Esophagus muscularis mucosa (tissue), 4 donors: ENCODE data around the gene SLIT1. TPM values are rescaled to one million over a fixed set of nuclear protein-coding genes. Genes with fewer than 3 reads are reported as not detected.

Experiments
- DNase-seq: peaks from one replicate; pipeline ENCODE4 v3.0.0-alpha.2; 2017; ENCODE audit errors: extremely low spot score
- H3K27ac ChIP-seq, 4 donors: fragments of 200-600 bp; sonication (generic); replicated peaks in 1 of 4; 1 replicate in 3 of 4; 2 replicates in 1 of 4; pipeline ENCODE4 v1.5.1; 2016 to 2019; ENCODE audit warnings: mild to moderate bottlenecking in 1 of 4
- H3K27me3 ChIP-seq, 4 donors: fragments of 200-600 bp; sonication (generic); one replicate each; pipeline versions ENCODE4 v1.5.1 to v1.6.0; 2016 to 2019
- H3K36me3 ChIP-seq, 4 donors: fragments of 200-600 bp; sonication (generic); one replicate each; pipeline ENCODE4 v1.5.1; 2016 to 2019
- H3K4me1 ChIP-seq, 4 donors: fragments of 200-600 bp; sonication (generic); one replicate each; pipeline ENCODE4 v1.5.1; 2016 to 2019
- H3K4me3 ChIP-seq, 4 donors: fragments of 200-600 bp; sonication (generic); 1 replicate in 2 of 4; 2 replicates in 2 of 4; pipeline ENCODE4 v1.5.1; 2016 to 2019; ENCODE audit warnings: mild to moderate bottlenecking in 4 of 4, moderate library complexity in 1 of 4
- H3K9me3 ChIP-seq, 4 donors: fragments of 200-600 bp; sonication (generic); 1 replicate in 3 of 4; 2 replicates in 1 of 4; pipeline ENCODE4 v1.5.1; 2016 to 2019
- EP300 ChIP-seq: sonication (generic); formaldehyde crosslinking; IDR thresholded peaks from one replicate; pipeline ENCODE4 v1.6.1; 2017; ENCODE audit warnings: antibody characterized with exemption
- POLR2A ChIP-seq: fragments of 450-650 bp; IDR thresholded peaks from one replicate; pipeline ENCODE4 v1.6.1; 2017; ENCODE audit warnings: antibody characterized with exemption, moderate library complexity, mild to moderate bottlenecking, low read depth
- POLR2AphosphoS5 ChIP-seq, 2 donors: sonication (generic); formaldehyde crosslinking; IDR thresholded peaks; one replicate each; pipeline ENCODE4 v1.6.1; 2017; ENCODE audit warnings: antibody characterized with exemption in 2 of 2
- WGBS: methylation state at CpG from one replicate; pipeline ENCODE4 v1.1.5; 2018; 5-methylcytosine and 5-hydroxymethylcytosine counted together
- intact Hi-C: fragments of 100-400 bp; cut with DNase I; formaldehyde crosslinking; loops from one replicate; pipeline ENCODE4 v1.15.1; 2023
- total RNA-seq, 4 donors: library from RNA; depleted of rRNA; stranded (reverse); fragments of >200 nt; gene quantifications; one replicate each; pipeline versions ENCODE4 v1.1.0 to v1.2.1, GENCODE V29; 2016
- TF ChIP-seq, protein P1 (sequence below), 3 experiments: fragments of 200-600 bp in 2 of 3; fragments of 450-650 bp in 1 of 3; sonication (generic) in 2 of 3; IDR thresholded peaks; one replicate each; pipeline ENCODE4 v1.5.1; 2017 to 2019; ENCODE audit warnings: antibody characterized with exemption in 3 of 3, mild to moderate bottlenecking in 2 of 3, moderate library complexity in 1 of 3

SLIT1 gene
- total RNA-seq, 4 donors from 2014 or later = 0.13 to 0.42 (median 0.31) TPM

DNA sequence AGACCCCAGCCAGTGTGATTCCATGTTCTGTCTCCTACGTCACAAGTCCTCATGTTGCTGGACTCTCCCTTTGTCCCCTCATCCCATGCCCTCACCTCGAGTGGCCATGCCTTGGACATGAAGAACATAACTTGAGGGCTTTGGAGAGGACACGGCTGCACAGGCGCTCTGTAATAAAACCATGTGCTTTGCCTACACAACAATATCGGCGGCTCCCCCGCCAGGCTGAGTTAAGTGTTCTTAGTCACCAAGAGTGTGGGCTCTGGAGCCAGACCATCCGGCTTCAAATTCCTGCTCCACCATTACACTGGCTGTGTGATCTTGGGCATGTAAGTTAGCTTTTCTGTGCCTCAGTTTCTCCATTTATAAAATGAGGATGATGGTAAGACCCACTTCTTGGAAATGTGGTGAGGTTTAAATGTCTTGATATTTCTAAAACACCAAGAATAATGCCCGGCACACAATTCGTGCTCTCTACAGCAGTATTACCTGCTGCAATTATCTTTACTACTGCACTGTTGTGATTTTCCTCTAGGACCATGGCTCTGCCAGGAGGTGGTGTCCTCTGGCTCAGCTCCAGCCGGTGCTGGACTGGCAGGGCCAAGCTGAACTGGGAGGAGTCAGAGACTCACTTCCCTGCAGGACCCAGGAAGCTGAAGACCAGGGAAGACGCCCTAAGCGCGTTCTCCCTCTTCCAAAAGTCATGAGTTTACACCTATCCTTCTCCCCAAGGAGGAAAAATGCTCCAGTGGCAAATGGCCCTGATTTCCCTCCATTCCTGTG is 15.7 kb downstream of the SLIT1 start:
- 84% methylated on average over 14 of the region's 14 CpGs for WGBS
- TF ChIP-seq POLR2A (no peak), EP300 (no peak), POLR2AphosphoS5 (IDR thresholded peaks at IDR 0.05) (no peak)
- TF ChIP-seq, protein P1, sequence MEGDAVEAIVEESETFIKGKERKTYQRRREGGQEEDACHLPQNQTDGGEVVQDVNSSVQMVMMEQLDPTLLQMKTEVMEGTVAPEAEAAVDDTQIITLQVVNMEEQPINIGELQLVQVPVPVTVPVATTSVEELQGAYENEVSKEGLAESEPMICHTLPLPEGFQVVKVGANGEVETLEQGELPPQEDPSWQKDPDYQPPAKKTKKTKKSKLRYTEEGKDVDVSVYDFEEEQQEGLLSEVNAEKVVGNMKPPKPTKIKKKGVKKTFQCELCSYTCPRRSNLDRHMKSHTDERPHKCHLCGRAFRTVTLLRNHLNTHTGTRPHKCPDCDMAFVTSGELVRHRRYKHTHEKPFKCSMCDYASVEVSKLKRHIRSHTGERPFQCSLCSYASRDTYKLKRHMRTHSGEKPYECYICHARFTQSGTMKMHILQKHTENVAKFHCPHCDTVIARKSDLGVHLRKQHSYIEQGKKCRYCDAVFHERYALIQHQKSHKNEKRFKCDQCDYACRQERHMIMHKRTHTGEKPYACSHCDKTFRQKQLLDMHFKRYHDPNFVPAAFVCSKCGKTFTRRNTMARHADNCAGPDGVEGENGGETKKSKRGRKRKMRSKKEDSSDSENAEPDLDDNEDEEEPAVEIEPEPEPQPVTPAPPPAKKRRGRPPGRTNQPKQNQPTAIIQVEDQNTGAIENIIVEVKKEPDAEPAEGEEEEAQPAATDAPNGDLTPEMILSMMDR (IDR thresholded peaks at IDR 0.05) = no peak
- Histone ChIP-seq H3K36me3 (no peaks in the 10 kb centered on the region), H3K4me1 (peaks cover 0 to 2% (median 0%) of the 10 kb centered on the region in 4 donors), H3K9me3 (no peaks in the 10 kb centered on the region), H3K27ac (no peak overlapping the region), H3K4me3 (no peak overlapping the region), H3K27me3 (peaks cover 0 to 10% (median 0%) of the 10 kb centered on the region in 4 donors)
- DNase-seq = no peak
- intact Hi-C loops = no loop called here

DNA sequence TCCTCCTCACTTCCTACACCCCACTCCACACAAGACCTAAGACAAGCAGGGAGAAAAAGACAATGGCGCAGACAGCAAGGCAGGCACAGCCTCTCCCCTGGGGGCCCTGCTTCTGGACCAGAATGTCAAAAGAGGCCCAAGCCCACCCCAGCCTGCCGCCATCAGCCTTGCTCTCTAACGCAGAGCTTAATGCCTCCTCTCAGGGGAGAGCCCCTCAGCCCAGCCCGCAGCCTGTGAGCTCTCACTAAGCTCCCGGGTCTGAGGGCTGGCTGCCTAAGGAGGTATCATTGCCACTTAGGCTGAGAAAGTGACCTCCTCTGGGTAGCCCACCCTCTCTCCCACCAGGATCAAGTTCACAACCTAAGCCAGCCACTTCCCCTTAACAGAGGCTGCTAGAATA is 16.7 kb downstream of the SLIT1 start:
- WGBS = 85% methylated on average over 4 of the region's 5 CpGs

DNA sequence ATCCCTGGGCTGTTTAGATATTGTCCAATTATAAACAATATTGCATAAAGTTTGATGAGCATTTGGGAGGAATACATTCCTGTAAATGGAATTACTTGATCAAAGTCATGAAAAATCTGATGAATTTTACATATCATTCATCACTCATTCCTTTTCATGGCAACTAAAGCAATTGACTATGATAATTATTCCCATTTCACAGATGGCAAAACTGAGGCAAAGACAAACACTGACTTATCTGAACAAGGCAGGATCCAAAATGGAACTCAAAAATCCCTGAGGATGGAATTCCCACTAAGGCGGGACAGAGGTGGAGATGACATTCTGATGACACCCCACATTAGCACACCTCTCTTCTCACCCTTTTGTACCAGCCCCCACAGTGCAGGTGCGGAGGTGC is 17.1 kb downstream of the SLIT1 start:
- Histone ChIP-seq H3K36me3 (no peaks in the 10 kb centered on the region), H3K27ac (no peak overlapping the region), H3K9me3 (no peaks in the 10 kb centered on the region), H3K27me3 (peaks cover 0 to 15% (median 0%) of the 10 kb centered on the region in 4 donors), H3K4me3 (no peak overlapping the region), H3K4me1 (peaks cover 0 to 2% (median 0%) of the 10 kb centered on the region in 4 donors)
- WGBS = 79% methylated on average over 2 of the region's 2 CpGs
- TF ChIP-seq POLR2AphosphoS5 (IDR thresholded peaks at IDR 0.05) (no peak), POLR2A (no peak), EP300 (no peak)
- TF ChIP-seq, protein P1 (IDR thresholded peaks at IDR 0.05) = no peak
- intact Hi-C loops = no loop called here
- no peak for DNase-seq

More for the DNA sequence above, 16.7 kb downstream of the SLIT1 start:
- Histone ChIP-seq H3K4me3 (no peak overlapping the region), H3K27me3 (peaks cover 0 to 11% (median 0%) of the 10 kb centered on the region in 4 donors), H3K9me3 (no peaks in the 10 kb centered on the region), H3K4me1 (peaks cover 0 to 2% (median 0%) of the 10 kb centered on the region in 4 donors), H3K27ac (no peak overlapping the region), H3K36me3 (no peaks in the 10 kb centered on the region)
- intact Hi-C loops = no loop called here
- TF ChIP-seq, protein P1 (IDR thresholded peaks at IDR 0.05) = no peak
- no peak for TF ChIP-seq EP300
- no peak for TF ChIP-seq POLR2AphosphoS5 (IDR thresholded peaks at IDR 0.05)
- TF ChIP-seq POLR2A = no peak
- DNase-seq = no peak

DNA sequence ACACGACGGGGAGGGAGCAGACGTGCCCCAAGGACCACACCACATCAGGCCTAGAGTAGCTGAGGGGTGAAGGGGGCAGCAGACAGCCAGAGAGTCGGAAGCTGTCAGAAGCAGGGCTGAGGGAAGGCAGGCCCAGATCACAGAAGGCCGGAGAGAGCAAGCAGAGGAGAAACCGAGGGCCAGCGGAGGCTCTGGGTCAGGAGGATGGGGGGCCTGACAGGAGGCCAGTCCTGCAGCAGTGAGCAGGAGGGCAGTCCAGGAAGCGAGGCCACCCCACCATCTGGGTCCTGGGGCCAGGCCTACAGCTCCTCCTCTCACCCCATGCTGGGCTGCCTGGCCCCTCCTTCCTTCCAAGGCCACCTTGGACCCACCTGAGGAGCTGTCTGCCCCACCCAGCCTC is 20.3 kb downstream of the SLIT1 start:
- 82% methylated on average over 7 of the region's 8 CpGs for WGBS

More for the DNA sequence above, 20.3 kb downstream of the SLIT1 start:
- Histone ChIP-seq H3K4me3 (no peak overlapping the region), H3K27me3 (peaks cover 0 to 19% (median 0%) of the 10 kb centered on the region in 4 donors), H3K4me1 (peaks cover 0 to 2% (median 0%) of the 10 kb centered on the region in 4 donors), H3K36me3 (no peaks in the 10 kb centered on the region), H3K9me3 (no peaks in the 10 kb centered on the region), H3K27ac (no peak overlapping the region)
- DNase-seq = no peak
- TF ChIP-seq EP300 = no peak
- no peak for TF ChIP-seq POLR2AphosphoS5 (IDR thresholded peaks at IDR 0.05)
- TF ChIP-seq, protein P1 (IDR thresholded peaks at IDR 0.05) = no peak
- TF ChIP-seq POLR2A = no peak
- intact Hi-C loops = no loop called here
